Lung (tissue), 12 donors: Measurements from ENCODE around the gene CRY1. TPM values are rescaled to one million over a fixed set of nuclear protein-coding genes. Genes with fewer than 3 reads are reported as not detected.

Source experiments
- ATAC-seq: fragments of 200-7000 bp; cut with Tn5 transposase; one replicate; pipeline ENCODE4 v1.9.1; 2020; ENCODE audit warnings: moderate number of reproducible peaks; ENCODE audit not compliant: insufficient read depth, low FRiP score
- DNase-seq, 3 donors: peaks; one replicate each; pipeline ENCODE4 v3.0.0-alpha.2; 2013 to 2017
- H3K27ac ChIP-seq, 2 donors: one replicate each; pipeline ENCODE4 v1.5.1; 2013; ENCODE audit warnings: mild to moderate bottlenecking in 2 of 2, moderate library complexity in 2 of 2, control low read depth in 1 of 2, inconsistent platforms in 1 of 2, low read depth in 1 of 2, low read length in 1 of 2
- H3K27me3 ChIP-seq, 3 donors: one replicate each; pipeline ENCODE4 v1.5.1; 2013; ENCODE audit warnings: low read length in 2 of 3; ENCODE audit not compliant: control insufficient read depth in 3 of 3, insufficient read depth in 3 of 3
- H3K36me3 ChIP-seq, 4 donors: one replicate each; pipeline ENCODE4 v1.5.1; 2013; ENCODE audit warnings: low read length in 4 of 4, mild to moderate bottlenecking in 1 of 4, moderate library complexity in 1 of 4; ENCODE audit not compliant: control insufficient read depth in 4 of 4, insufficient read depth in 4 of 4
- H3K4me1 ChIP-seq, 5 donors: one replicate each; pipeline ENCODE4 v1.5.1; 2013; ENCODE audit warnings: low read length in 5 of 5, mild to moderate bottlenecking in 2 of 5, moderate library complexity in 1 of 5; ENCODE audit not compliant: control insufficient read depth in 5 of 5, insufficient read depth in 5 of 5
- H3K4me3 ChIP-seq: one replicate; pipeline ENCODE4 v1.5.1; 2013; ENCODE audit warnings: mild to moderate bottlenecking, control low read depth, moderate library complexity
- H3K9ac ChIP-seq, 2 donors: one replicate each; pipeline ENCODE4 v1.5.1; 2013; ENCODE audit warnings: low read length in 2 of 2, control low read depth in 1 of 2; ENCODE audit not compliant: insufficient read depth in 1 of 2
- H3K9me3 ChIP-seq, 4 donors: one replicate each; pipeline ENCODE4 v1.5.1; 2013; ENCODE audit warnings: low read length in 3 of 4, mild to moderate bottlenecking in 1 of 4, moderate library complexity in 1 of 4; ENCODE audit not compliant: control insufficient read depth in 4 of 4, insufficient read depth in 3 of 4
- WGBS, 2 donors: extraction: QIAGEN DNeasy Blood & Tissue Kit; methylation state at CpG; one replicate each; pipeline ENCODE4 v1.1.7; 2013; 5-methylcytosine and 5-hydroxymethylcytosine counted together
- polyA plus RNA-seq, 2 donors: library from polyadenylated mRNA; stranded (reverse); fragments of 200-250 nt; gene quantifications; one replicate each; pipeline ENCODE4 v1.2.1, GENCODE V29; 2013
- total RNA-seq, 2 donors: library from RNA; depleted of rRNA in 1 of 2; stranded (reverse); fragments of >200 nt in 1 of 2; gene quantifications; one replicate each; pipeline ENCODE4 v1.2.1, GENCODE V29; 2014 to 2021
- TF ChIP-seq, protein P1 (sequence below): IDR thresholded peaks from 2 replicates; pipeline ENCODE4 v1.5.1; 2012; ENCODE audit warnings: mild to moderate bottlenecking; ENCODE audit errors: control extremely low read depth, extremely low read depth
- donor health status: control.
- donor health status: control.
- donor health status: Bipolar disorder and iron deficiency.
- donor health status: healthy.
- donor health status: DM: yes; HTN: yes; CAD: no.

CRY1 gene
- total and polyA plus RNA-seq, 4 donors, result 5.6 to 37.2 (median 17.9) TPM

DNA sequence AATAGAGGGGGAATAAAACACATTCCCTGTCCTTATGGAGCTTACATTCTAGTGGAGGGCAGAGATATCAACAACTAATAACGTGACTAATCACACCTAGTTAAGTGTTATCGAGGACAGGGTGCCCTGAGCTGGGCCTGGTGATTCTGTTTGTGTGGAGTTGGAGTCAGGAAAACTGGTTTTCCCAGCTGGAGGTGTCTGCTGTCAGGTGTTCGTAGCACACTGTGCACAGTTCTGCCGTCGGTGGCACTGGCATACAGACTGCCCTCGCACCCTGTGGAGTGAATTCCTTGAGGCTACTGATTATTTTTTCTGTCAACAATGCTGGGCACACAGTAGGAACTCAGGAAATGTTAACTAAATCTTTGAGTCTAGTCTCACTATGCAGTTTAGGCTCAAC, 105.5 kb downstream of the CRY1 start:
- Histone ChIP-seq H3K4me3 (no peak overlapping the region), H3K9me3 (no peaks in the 10 kb centered on the region), H3K36me3 (peaks cover 0 to 24% (median 5%) of the 10 kb centered on the region in 4 donors), H3K27me3 (no peaks in the 10 kb centered on the region), H3K9ac (peak overlapping the region in 1 of 2 donors; percentile 85), H3K27ac (peak overlapping the region in 1 of 2 donors; percentile 19), H3K4me1 (peaks cover 0 to 29% (median 12%) of the 10 kb centered on the region in 5 donors)
- TF ChIP-seq, protein P1, sequence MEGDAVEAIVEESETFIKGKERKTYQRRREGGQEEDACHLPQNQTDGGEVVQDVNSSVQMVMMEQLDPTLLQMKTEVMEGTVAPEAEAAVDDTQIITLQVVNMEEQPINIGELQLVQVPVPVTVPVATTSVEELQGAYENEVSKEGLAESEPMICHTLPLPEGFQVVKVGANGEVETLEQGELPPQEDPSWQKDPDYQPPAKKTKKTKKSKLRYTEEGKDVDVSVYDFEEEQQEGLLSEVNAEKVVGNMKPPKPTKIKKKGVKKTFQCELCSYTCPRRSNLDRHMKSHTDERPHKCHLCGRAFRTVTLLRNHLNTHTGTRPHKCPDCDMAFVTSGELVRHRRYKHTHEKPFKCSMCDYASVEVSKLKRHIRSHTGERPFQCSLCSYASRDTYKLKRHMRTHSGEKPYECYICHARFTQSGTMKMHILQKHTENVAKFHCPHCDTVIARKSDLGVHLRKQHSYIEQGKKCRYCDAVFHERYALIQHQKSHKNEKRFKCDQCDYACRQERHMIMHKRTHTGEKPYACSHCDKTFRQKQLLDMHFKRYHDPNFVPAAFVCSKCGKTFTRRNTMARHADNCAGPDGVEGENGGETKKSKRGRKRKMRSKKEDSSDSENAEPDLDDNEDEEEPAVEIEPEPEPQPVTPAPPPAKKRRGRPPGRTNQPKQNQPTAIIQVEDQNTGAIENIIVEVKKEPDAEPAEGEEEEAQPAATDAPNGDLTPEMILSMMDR, result no peak
- ATAC-seq, result no peak
- WGBS, 2 donors, result 61 to 81% methylated on average over 6 of the region's 6 CpGs
- no peak for DNase-seq

DNA sequence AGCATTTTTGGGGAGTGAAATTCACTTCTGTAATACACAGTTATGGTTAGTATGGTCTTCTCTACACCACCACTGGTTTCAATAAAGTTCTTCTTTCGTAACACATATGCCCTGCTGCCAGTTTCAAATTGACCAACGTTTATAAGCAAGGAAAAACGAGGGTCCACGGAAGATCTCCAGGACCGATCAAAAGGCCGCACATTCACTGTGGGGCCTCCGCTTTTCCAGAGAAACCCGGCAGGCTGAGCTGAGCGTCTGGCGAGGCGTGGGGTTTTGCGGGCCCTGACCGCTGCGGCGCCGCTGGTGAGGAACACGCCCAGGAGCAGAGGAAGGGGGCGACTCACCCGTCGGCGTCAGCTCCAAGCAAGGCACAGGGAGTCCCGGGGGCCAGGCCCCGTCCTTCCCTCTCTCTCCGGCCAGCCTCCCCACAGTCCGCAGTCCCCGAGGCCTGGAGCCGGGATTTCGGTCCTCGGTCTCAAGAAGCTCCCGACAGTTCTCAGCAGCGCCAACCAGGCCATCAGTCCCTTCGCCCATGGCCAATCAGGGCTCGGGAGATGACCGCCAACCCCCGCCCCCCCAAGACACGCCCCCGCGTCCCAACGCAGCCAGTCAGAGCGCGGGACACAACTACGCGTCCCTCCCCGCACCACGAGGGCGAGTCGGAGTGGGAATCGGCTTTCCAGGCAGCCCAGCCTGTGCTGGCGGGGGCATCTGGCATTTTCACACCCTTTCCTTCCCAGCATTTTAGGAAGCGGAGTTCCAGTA, 106.5 kb downstream of the CRY1 start, which contains the start of gene MTERF2:
TSS of gene MTERF2 (minus strand) at position 522 of the 765 bp plus-strand sequence. CDS start 8,432 bp downstream, outside the sequence.
- DNase-seq (peak; percentile 97), ATAC-seq (peak; percentile 99)
- Histone ChIP-seq H3K9ac (peak within 1 kb of the TSS; percentile 58 to 85), H3K27ac (peak within 1 kb of the TSS; percentile 85 to 94), H3K9me3 (no peaks in the 10 kb centered on the region), H3K36me3 (peaks cover 0 to 24% (median 3%) of the 10 kb centered on the region in 4 donors), H3K27me3 (no peaks in the 10 kb centered on the region), H3K4me3 (peak within 1 kb of the TSS; percentile 74), H3K4me1 (peaks cover 0 to 35% (median 12%) of the 10 kb centered on the region in 5 donors)
- TF ChIP-seq, protein P1, result no peak
- WGBS, 2 donors, result 1% methylated on average over 47 to 50 of the region's 50 CpGs

DNA sequence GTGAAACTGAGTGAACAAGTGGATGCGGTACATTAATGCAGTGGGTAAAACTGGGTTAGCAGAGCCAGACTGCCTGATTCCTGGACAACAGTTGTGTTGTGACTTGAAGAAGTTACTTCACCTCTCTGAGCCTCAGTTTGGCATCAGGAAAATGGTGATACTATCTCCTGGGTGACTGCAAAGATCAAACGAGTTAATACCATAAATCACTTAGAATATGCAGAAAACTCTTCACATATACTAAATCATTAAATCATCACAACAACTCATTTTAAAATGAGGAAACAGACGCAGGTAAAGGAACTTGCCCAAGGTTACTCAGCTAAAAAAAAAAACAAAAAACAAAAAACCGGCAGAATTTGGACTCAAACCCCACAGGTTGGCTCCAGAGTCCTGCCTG, 107.2 kb downstream of the CRY1 start:
- Histone ChIP-seq H3K27me3 (no peaks in the 10 kb centered on the region), H3K9me3 (no peaks in the 10 kb centered on the region), H3K4me1 (peaks cover 4 to 39% (median 12%) of the 10 kb centered on the region in 5 donors), H3K4me3 (peak overlapping the region; percentile 74), H3K36me3 (peaks cover 0 to 24% (median 3%) of the 10 kb centered on the region in 4 donors), H3K9ac (peak overlapping the region; percentile 58 to 84), H3K27ac (peak overlapping the region; percentile 47 to 85)
- TF ChIP-seq, protein P1, result no peak
- 24 to 28% methylated on average over 4 of the region's 4 CpGs for WGBS, 2 donors
- no peak for ATAC-seq
- no peak for DNase-seq
